ENCODE data around the gene KPNB1.

Gene KPNB1

GRCh38 chr17:47714773-47715396 is 65.2 kb downstream of the KPNB1 start:
- DNase-seq: no peak

- DNase-seq: no peak
Observed at GRCh38 chr17:47715669-47716325, 66.1 kb downstream of the KPNB1 start.

- DNase-seq: no peak
Observed at GRCh38 chr17:47716375-47716774, 66.7 kb downstream of the KPNB1 start.

GRCh38 chr17:47717261-47717697 is 67.6 kb downstream of the KPNB1 start:
- DNase-seq: no peak

- no peak for DNase-seq
Observed at GRCh38 chr17:47717979-47718621, 68.4 kb downstream of the KPNB1 start.

GRCh38 chr17:47718634-47719405 is 69.1 kb downstream of the KPNB1 start:
- DNase-seq: no peak

- DNase-seq: no peak
Observed at GRCh38 chr17:47719411-47720152, 69.9 kb downstream of the KPNB1 start.

- DNase-seq: no peak
Observed at GRCh38 chr17:47720196-47720595, 70.5 kb downstream of the KPNB1 start.

GRCh38 chr17:47720754-47721533 is 71.2 kb downstream of the KPNB1 start:
- no peak for DNase-seq

GRCh38 chr17:47721725-47722124 is 72.0 kb downstream of the KPNB1 start:
- DNase-seq: no peak

GRCh38 chr17:47724705-47725104 is 75.0 kb downstream of the KPNB1 start:
- no peak for DNase-seq

GRCh38 chr17:47725446-47726111 is 75.9 kb downstream of the KPNB1 start:
- DNase-seq: no peak

- peak; percentile 9 for DNase-seq
Observed at GRCh38 chr17:47726796-47727703, 77.3 kb downstream of the KPNB1 start.

- DNase-seq: no peak
Observed at GRCh38 chr17:47727704-47728036, 78.0 kb downstream of the KPNB1 start.

GRCh38 chr17:47728214-47728877 is 78.6 kb downstream of the KPNB1 start:
- no peak for DNase-seq

GRCh38 chr17:47729476-47729875 is 79.8 kb downstream of the KPNB1 start:
- DNase-seq: no peak

GRCh38 chr17:47730681-47731080 is 81.0 kb downstream of the KPNB1 start:
- no peak for DNase-seq

GRCh38 chr17:47731396-47731795 is 81.7 kb downstream of the KPNB1 start:
- DNase-seq: no peak

- no peak for DNase-seq
Observed at GRCh38 chr17:47732399-47733046, 82.8 kb downstream of the KPNB1 start.

All from NCI-H510A treated with DMSO at 0.1 percent for 48 hours (cell line).